Measurements from ENCODE around the gene RAD52.

Gene RAD52

DNA sequence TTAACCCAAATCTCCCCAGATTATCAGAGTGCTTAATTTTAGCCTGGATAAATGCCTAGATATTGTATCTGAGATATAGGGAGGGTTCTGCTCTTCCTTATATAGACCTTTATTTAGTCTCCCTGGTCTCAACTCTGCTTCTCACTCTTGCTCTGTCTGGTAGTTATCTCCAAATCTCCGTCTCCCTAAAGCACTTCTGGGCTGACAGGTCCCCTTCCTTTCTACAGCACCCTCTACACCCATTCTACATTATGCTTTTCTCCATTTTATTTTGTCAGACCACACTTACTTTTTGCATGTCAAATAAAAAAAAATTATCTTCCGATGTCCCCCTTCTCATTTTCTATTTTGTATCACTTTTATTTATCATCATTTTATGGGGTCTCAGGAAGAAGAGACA lies 39.6 kb upstream of the RAD52 start:
- Histone ChIP-seq H3K36me3 (ENCODE audit: control insufficient read depth, insufficient read depth, low read length) (no peaks in the 10 kb centered on the region), H3K27me3 (replicated peaks; ENCODE audit: control insufficient read depth, insufficient read depth, low read length, poor library complexity, severe bottlenecking) (no peaks in the 10 kb centered on the region), H3K4me1 (ENCODE audit: control insufficient read depth, insufficient read depth, low read length, poor library complexity, severe bottlenecking) (peaks cover 15% of the 10 kb centered on the region), H3K4me3 (ENCODE audit: insufficient read depth, low read depth, low read length, poor library complexity, severe bottlenecking) (no peak overlapping the region), H3K9me3 (ENCODE audit: control insufficient read depth, low read length) (no peaks in the 10 kb centered on the region), H3K27ac (ENCODE audit: insufficient read depth, low read length, poor library complexity, severe bottlenecking) (no peak overlapping the region)
- DNase-seq, result no peak

DNA sequence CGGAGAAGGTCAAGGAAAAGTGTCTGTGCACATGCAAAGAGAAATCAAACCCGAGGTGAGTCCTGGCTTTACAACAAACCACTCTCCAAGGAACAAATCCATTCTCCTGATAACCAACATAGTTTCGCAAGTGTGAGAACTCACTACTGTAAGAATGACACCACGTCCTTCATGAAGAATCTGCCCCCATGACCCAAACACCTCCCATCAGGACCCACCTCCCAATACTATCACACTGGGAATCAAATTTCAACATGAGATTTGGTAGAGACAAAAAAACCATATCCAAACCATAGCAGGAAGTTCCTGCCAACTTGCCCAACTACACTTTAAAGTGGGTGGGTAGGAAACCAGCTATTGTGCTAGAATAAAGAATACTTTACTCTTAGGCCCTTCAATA lies 39.2 kb upstream of the RAD52 start:
- Histone ChIP-seq H3K9me3 (ENCODE audit: control insufficient read depth, low read length) (no peaks in the 10 kb centered on the region), H3K27ac (ENCODE audit: insufficient read depth, low read length, poor library complexity, severe bottlenecking) (no peak overlapping the region)
- DNase-seq, result no peak

DNA sequence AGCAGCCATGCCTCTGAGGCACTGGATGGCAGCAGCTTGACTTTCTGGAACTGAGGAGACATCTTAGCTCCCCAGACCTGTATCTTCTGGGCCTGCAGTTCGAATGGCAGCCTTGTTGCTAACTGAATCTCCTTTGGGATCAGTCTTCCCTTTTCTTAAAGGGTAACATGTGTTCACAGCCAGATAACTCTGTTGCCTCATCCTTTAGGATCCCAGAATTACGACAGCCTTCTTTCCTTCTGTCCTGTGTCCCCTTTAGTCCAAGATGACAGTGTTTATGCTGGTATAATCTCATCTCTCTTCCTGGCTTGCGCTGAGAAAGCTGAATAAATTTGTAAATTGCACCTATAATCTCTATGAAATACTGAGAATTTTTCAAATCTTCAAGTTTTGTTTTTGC lies 32.5 kb upstream of the RAD52 start:
- DNase-seq, result no peak
- H3K27ac ChIP-seq (ENCODE audit: insufficient read depth, low read length, poor library complexity, severe bottlenecking), result no peak overlapping the region
- no peaks in the 10 kb centered on the region for H3K36me3 ChIP-seq (ENCODE audit: control insufficient read depth, insufficient read depth, low read length)
- H3K4me1 ChIP-seq (ENCODE audit: control insufficient read depth, insufficient read depth, low read length, poor library complexity, severe bottlenecking), result no peaks in the 10 kb centered on the region
- no peak overlapping the region for H3K4me3 ChIP-seq (ENCODE audit: insufficient read depth, low read depth, low read length, poor library complexity, severe bottlenecking)
- H3K9me3 ChIP-seq (ENCODE audit: control insufficient read depth, low read length), result no peaks in the 10 kb centered on the region
- no peaks in the 10 kb centered on the region for H3K27me3 ChIP-seq (replicated peaks; ENCODE audit: control insufficient read depth, insufficient read depth, low read length, poor library complexity, severe bottlenecking)

More for the DNA sequence above, 39.2 kb upstream of the RAD52 start:
- H3K36me3 ChIP-seq (ENCODE audit: control insufficient read depth, insufficient read depth, low read length), result no peaks in the 10 kb centered on the region
- H3K4me3 ChIP-seq (ENCODE audit: insufficient read depth, low read depth, low read length, poor library complexity, severe bottlenecking), result no peak overlapping the region
- no peaks in the 10 kb centered on the region for H3K27me3 ChIP-seq (replicated peaks; ENCODE audit: control insufficient read depth, insufficient read depth, low read length, poor library complexity, severe bottlenecking)
- H3K4me1 ChIP-seq (ENCODE audit: control insufficient read depth, insufficient read depth, low read length, poor library complexity, severe bottlenecking), result peaks cover 15% of the 10 kb centered on the region

DNA sequence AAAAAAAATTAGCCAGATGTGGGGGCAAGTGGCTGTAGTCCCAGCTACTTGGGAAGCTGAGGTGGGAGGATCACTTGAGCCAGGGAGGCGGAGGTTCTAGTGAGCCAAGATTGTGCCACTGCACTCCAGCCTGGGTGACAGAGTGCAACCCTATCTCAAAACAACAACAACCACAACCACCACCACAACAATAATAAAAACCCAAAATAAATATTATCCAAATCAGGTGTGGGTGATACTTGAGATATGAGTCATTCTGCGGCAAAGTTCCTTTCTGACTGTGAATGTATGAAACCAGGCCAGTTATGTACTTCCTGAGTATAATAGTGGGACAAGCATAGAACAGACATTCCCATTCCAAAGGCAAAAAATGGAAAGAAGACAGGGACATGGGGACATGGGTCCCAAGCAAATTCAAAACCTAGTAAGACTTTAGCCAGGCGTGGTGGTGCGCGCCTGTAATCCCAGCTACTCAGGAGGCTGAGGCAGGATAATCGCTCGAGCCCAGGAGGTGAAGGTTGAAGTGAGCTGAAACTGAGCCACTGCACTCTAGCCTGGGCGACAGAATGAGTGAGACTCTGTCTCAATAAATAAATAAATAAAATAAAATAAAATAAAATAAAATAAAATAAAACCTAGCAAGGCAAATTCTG lies 31.8 kb upstream of the RAD52 start:
- no peak for DNase-seq
- Histone ChIP-seq H3K4me1 (ENCODE audit: control insufficient read depth, insufficient read depth, low read length, poor library complexity, severe bottlenecking) (no peaks in the 10 kb centered on the region), H3K36me3 (ENCODE audit: control insufficient read depth, insufficient read depth, low read length) (no peaks in the 10 kb centered on the region), H3K27me3 (replicated peaks; ENCODE audit: control insufficient read depth, insufficient read depth, low read length, poor library complexity, severe bottlenecking) (no peaks in the 10 kb centered on the region), H3K4me3 (ENCODE audit: insufficient read depth, low read depth, low read length, poor library complexity, severe bottlenecking) (no peak overlapping the region), H3K9me3 (ENCODE audit: control insufficient read depth, low read length) (no peaks in the 10 kb centered on the region), H3K27ac (ENCODE audit: insufficient read depth, low read length, poor library complexity, severe bottlenecking) (no peak overlapping the region)

DNA sequence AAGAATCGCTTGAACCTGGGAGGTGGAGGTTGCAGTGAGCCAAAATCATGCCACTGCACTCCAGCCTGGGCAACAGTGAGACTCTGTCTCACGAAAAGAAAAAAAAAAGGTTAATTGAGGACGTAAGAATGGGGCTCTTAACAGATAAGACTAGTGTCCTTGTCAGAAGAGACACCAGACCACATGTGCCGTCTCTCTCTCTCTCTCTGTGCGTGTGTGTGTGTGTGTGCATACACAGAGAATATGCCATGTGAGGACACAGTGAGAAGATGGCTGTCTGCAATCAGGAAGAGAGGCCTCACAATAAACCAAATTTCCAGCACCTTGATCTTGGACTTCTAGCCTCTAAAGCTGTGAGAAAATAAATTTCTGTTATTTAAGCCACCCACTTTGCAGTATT lies 29.9 kb upstream of the RAD52 start:
- no peak for DNase-seq
- Histone ChIP-seq H3K4me3 (ENCODE audit: insufficient read depth, low read depth, low read length, poor library complexity, severe bottlenecking) (no peak overlapping the region), H3K27ac (ENCODE audit: insufficient read depth, low read length, poor library complexity, severe bottlenecking) (no peak overlapping the region), H3K27me3 (replicated peaks; ENCODE audit: control insufficient read depth, insufficient read depth, low read length, poor library complexity, severe bottlenecking) (no peaks in the 10 kb centered on the region), H3K4me1 (ENCODE audit: control insufficient read depth, insufficient read depth, low read length, poor library complexity, severe bottlenecking) (no peaks in the 10 kb centered on the region), H3K9me3 (ENCODE audit: control insufficient read depth, low read length) (no peaks in the 10 kb centered on the region), H3K36me3 (ENCODE audit: control insufficient read depth, insufficient read depth, low read length) (no peaks in the 10 kb centered on the region)

DNA sequence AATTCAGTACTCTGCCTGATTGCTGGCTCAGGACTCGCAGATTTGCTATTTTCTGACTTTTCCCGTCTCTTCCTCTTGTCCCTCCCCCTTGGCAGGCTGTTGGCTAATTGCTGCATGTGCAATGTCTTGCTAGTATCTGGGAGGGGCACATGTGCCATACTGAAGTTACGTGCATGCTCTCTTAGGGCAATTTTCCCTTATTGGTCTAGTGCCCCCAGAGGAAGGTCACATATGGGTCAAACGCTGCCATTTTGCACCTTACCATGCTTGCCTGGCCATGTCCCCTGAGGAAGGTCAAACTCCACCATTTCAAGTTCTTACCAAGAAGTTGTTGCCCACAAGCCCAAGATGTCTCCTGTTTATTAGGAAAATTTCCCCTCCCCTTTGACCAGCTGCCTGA lies 27.7 kb upstream of the RAD52 start:
- H3K36me3 ChIP-seq (ENCODE audit: control insufficient read depth, insufficient read depth, low read length), result no peaks in the 10 kb centered on the region
- no peaks in the 10 kb centered on the region for H3K9me3 ChIP-seq (ENCODE audit: control insufficient read depth, low read length)
- no peaks in the 10 kb centered on the region for H3K27me3 ChIP-seq (replicated peaks; ENCODE audit: control insufficient read depth, insufficient read depth, low read length, poor library complexity, severe bottlenecking)
- DNase-seq, result no peak
- H3K4me1 ChIP-seq (ENCODE audit: control insufficient read depth, insufficient read depth, low read length, poor library complexity, severe bottlenecking), result no peaks in the 10 kb centered on the region
- H3K4me3 ChIP-seq (ENCODE audit: insufficient read depth, low read depth, low read length, poor library complexity, severe bottlenecking), result no peak overlapping the region
- no peak overlapping the region for H3K27ac ChIP-seq (ENCODE audit: insufficient read depth, low read length, poor library complexity, severe bottlenecking)

DNA sequence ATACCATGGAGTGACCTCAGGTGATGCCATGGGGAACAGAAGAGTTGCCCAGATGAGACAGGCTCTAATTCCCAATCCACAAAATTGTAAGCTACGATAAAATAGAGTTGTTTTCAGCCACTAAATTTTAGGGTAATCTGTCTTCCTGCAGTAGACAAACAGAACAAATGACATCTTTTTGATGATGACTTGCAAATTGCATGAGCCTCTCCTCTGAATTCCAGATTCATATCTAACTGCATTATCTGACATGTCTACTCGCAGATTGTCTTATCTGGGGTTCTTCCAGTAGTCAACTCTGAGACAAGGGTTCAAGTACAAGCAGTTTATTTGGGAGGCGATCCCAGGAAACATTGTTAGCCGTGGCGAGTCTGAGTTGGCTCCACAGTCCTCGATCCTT lies 27.1 kb upstream of the RAD52 start:
- no peak overlapping the region for H3K4me3 ChIP-seq (ENCODE audit: insufficient read depth, low read depth, low read length, poor library complexity, severe bottlenecking)
- DNase-seq, result no peak
- H3K27ac ChIP-seq (ENCODE audit: insufficient read depth, low read length, poor library complexity, severe bottlenecking), result no peak overlapping the region
- no peaks in the 10 kb centered on the region for H3K36me3 ChIP-seq (ENCODE audit: control insufficient read depth, insufficient read depth, low read length)
- H3K9me3 ChIP-seq (ENCODE audit: control insufficient read depth, low read length), result no peaks in the 10 kb centered on the region
- H3K27me3 ChIP-seq (replicated peaks; ENCODE audit: control insufficient read depth, insufficient read depth, low read length, poor library complexity, severe bottlenecking), result no peaks in the 10 kb centered on the region
- no peaks in the 10 kb centered on the region for H3K4me1 ChIP-seq (ENCODE audit: control insufficient read depth, insufficient read depth, low read length, poor library complexity, severe bottlenecking)

DNA sequence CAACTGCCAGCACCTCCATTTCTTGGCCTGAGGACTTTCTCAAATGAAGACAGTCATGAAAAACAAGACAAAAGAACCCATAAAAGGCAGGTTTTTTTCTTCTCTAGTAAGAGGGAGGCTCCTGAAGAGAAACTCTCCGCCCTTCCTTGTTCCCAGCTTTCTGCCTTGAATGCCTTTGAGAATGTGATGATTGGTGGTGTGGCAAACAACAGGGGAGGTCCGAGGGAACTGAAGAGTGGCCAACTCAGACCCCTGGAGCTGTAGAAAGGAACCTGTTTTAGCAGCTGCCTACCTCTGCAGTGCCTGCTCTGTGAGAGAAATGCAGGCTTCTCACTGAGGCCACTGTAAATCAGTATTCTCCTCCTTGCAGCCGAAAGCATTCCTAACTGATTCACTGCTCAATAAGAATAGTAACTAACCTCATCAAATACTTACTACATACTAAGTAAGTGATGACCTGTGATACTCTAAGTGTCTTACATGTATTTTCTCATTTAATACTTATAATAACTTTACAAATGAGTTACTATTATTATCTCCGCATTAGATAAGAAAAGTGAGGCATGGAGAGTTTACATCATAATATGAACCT lies 24.9 kb upstream of the RAD52 start:
- Histone ChIP-seq H3K27ac (ENCODE audit: insufficient read depth, low read length, poor library complexity, severe bottlenecking) (no peak overlapping the region), H3K27me3 (replicated peaks; ENCODE audit: control insufficient read depth, insufficient read depth, low read length, poor library complexity, severe bottlenecking) (no peaks in the 10 kb centered on the region), H3K36me3 (ENCODE audit: control insufficient read depth, insufficient read depth, low read length) (no peaks in the 10 kb centered on the region), H3K9me3 (ENCODE audit: control insufficient read depth, low read length) (no peaks in the 10 kb centered on the region), H3K4me3 (ENCODE audit: insufficient read depth, low read depth, low read length, poor library complexity, severe bottlenecking) (no peak overlapping the region), H3K4me1 (ENCODE audit: control insufficient read depth, insufficient read depth, low read length, poor library complexity, severe bottlenecking) (no peaks in the 10 kb centered on the region)
- DNase-seq, result no peak

DNA sequence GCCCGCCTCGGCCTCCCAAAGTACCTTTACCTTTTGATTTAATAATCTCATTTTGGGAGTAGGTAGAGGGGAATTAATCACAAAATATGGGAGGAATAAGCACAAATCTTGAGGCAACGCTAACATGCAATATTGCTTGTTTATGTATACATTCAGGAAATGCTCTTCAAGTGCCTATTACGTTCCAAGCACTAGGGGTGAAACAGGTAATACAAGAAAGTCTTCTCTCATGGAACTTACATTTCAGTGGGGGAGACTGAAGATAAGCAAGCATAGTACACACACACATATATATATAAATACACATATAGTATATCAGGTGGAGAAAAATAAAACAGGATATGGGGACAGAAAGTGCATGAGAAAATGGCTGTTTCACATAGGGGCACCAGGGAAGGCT lies 22.5 kb upstream of the RAD52 start:
- H3K4me1 ChIP-seq (ENCODE audit: control insufficient read depth, insufficient read depth, low read length, poor library complexity, severe bottlenecking), result no peaks in the 10 kb centered on the region
- H3K27ac ChIP-seq (ENCODE audit: insufficient read depth, low read length, poor library complexity, severe bottlenecking), result no peak overlapping the region
- H3K9me3 ChIP-seq (ENCODE audit: control insufficient read depth, low read length), result no peaks in the 10 kb centered on the region
- no peaks in the 10 kb centered on the region for H3K27me3 ChIP-seq (replicated peaks; ENCODE audit: control insufficient read depth, insufficient read depth, low read length, poor library complexity, severe bottlenecking)
- DNase-seq, result no peak
- no peaks in the 10 kb centered on the region for H3K36me3 ChIP-seq (ENCODE audit: control insufficient read depth, insufficient read depth, low read length)
- H3K4me3 ChIP-seq (ENCODE audit: insufficient read depth, low read depth, low read length, poor library complexity, severe bottlenecking), result no peak overlapping the region

DNA sequence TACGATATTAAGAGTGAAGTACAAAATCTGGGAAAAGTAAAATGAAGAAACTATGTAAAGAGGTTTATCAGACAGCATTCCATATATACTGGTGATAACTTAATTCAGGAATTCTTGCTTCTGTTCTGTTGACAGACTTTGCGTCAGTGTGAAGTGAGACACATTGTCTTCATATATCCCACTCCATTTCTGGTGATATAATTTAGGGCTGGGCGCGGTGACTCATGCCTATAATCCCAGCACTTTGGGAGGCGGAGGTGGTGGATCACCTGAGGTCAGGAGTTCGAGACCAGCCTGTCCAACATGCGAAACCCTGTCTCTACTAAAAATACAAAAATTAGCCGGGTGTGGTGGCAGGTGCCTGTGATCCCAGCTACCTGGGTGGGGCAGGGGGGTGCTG lies 20.3 kb upstream of the RAD52 start:
- H3K4me3 ChIP-seq (ENCODE audit: insufficient read depth, low read depth, low read length, poor library complexity, severe bottlenecking), result no peak overlapping the region
- no peak for DNase-seq
- H3K36me3 ChIP-seq (ENCODE audit: control insufficient read depth, insufficient read depth, low read length), result no peaks in the 10 kb centered on the region
- H3K9me3 ChIP-seq (ENCODE audit: control insufficient read depth, low read length), result no peaks in the 10 kb centered on the region
- H3K27ac ChIP-seq (ENCODE audit: insufficient read depth, low read length, poor library complexity, severe bottlenecking), result no peak overlapping the region
- H3K4me1 ChIP-seq (ENCODE audit: control insufficient read depth, insufficient read depth, low read length, poor library complexity, severe bottlenecking), result no peaks in the 10 kb centered on the region
- H3K27me3 ChIP-seq (replicated peaks; ENCODE audit: control insufficient read depth, insufficient read depth, low read length, poor library complexity, severe bottlenecking), result no peaks in the 10 kb centered on the region

Measured in effector memory CD4-positive, alpha-beta T cell (primary cell).